HTR-8/SVneo (cell line): ENCODE data around the gene ZNF132.

Experiments used
- DNase-seq: peaks from one replicate; pipeline ENCODE4 v3.0.0; 2011; ENCODE audit warnings: low spot score, mixed read lengths; ENCODE audit not compliant: insufficient read length
- FAIRE-seq: peaks from 2 replicates; lab custom pipeline; 2011; peaks lifted over from hg19 to GRCh38; lab: Jason Lieb, UNC

The ZNF132 gene

DNA sequence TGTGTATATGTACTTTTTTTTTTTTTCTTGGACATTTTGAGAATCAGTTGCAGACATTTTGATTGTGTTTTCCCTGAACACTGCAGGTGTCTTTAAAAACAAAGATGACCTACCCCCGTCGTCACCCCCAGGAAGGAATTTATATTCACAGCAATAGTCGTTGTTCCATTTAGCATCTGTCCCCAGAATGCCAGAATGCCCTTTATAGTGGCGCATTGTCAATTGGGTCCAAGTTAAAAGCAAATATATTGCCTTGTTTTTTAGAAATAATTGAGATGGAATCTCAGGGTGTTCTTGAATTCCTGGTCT is 46.3 kb downstream of the ZNF132 start:
- FAIRE-seq (no peak), DNase-seq (no peak)

- DNase-seq (no peak), FAIRE-seq (no peak)
Measured at GRCh38 chr19:58392945-58393724, 46.8 kb downstream of the ZNF132 start.

- DNase-seq (no peak), FAIRE-seq (no peak)
Measured at GRCh38 chr19:58388175-58388526, 51.8 kb downstream of the ZNF132 start.

GRCh38 chr19:58387338-58388174 is 52.4 kb downstream of the ZNF132 start:
- no peak for FAIRE-seq
- DNase-seq, result no peak

GRCh38 chr19:58386576-58387337 is 53.2 kb downstream of the ZNF132 start, which contains the start of gene RPS5:
Gene RPS5 (plus strand): TSS chr19:58387269. CDS start chr19:58388138, 869 bp downstream.
- peak; percentile 100 for DNase-seq
- peak; percentile 94 for FAIRE-seq

- FAIRE-seq, result no peak
- DNase-seq, result no peak
Measured at GRCh38 chr19:58385891-58386575, 53.9 kb downstream of the ZNF132 start.

GRCh38 chr19:58385313-58385890 is 54.6 kb downstream of the ZNF132 start:
- FAIRE-seq (no peak), DNase-seq (no peak)

DNA sequence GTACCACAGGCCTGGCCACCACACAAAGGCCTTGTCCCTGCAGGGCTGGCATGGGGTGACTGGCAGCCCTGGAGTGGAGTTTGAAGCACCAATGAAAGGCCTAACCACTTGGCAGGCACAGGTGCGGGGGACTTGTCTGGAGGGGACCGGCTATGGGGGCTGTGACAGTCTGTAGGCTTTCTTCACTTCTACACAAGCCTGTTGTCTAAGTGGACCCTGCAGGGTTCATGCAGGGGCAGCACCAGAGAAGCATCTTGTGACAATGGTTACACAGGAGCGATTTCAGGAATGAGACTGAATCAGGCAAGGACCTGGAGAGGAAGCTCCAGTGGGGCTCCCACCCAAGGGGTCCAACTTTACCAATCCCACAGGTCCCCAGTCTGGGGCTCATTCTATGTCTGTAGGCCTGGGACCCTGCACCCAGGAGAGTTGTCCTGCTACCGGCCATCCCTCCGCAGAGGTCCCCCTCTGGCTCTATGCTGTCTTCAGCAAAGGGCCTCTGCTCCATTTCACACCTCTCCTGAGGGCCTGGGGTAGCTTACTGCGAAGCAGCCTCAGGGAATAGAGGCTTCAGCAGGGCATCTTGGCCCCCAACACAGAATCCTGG is 56.9 kb downstream of the ZNF132 start:
- DNase-seq (no peak), FAIRE-seq (no peak)
